Posterior vena cava (tissue), 2 donors: ENCODE results near the gene PDGFD. TPM values are rescaled to one million over a fixed set of nuclear protein-coding genes. Genes with fewer than 3 reads are reported as not detected.

Source experiments
- DNase-seq: peaks from one replicate; pipeline ENCODE4 v3.0.0-alpha.2; 2020; ENCODE audit warnings: low spot score
- intact Hi-C, 2 donors: fragments of 100-400 bp; cut with DNase I; formaldehyde crosslinking; loops; one replicate each; pipeline versions ENCODE4 v1.14.1 to v1.14.2; 2022 to 2023
- total RNA-seq, 2 donors: library from RNA; stranded (reverse); fragmentation: NEBNext Ultra II Directional; extraction: Animal tissue kit (Norgen Biotek cat#: 25700); gene quantifications; one replicate each; pipeline ENCODE4 v1.2.1, GENCODE V29; 2021
- donor health status: DM: yes; HTN: yes; CAD: no.
- donor health status: DM: yes; HTN: yes; CAD: no.

PDGFD gene
- total RNA-seq, 2 donors from 2014 or later: 24.3 to 62.0 TPM

- intact Hi-C loops: no loop called here
- no peak for DNase-seq
Observed at GRCh38 chr11:103906291-103906867, 257.6 kb downstream of the PDGFD start.

DNA sequence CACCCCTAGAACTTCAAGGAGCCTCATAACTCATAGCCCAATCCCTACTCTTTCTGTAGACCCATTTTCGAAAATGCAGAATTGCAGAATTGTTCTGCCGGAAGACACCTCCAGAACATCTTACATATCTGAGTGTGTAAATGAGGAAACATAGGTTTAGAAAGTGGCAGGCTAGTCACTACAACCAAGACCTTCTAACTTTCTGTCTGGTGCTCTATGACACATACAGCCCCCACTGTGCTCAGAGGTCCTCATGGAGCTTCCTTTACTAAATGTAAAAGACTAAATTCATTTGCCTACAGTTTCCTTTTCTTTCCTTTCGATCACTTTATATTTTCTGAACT, 259.7 kb downstream of the PDGFD start:
- intact Hi-C loops: no loop called here
- no peak for DNase-seq

DNA sequence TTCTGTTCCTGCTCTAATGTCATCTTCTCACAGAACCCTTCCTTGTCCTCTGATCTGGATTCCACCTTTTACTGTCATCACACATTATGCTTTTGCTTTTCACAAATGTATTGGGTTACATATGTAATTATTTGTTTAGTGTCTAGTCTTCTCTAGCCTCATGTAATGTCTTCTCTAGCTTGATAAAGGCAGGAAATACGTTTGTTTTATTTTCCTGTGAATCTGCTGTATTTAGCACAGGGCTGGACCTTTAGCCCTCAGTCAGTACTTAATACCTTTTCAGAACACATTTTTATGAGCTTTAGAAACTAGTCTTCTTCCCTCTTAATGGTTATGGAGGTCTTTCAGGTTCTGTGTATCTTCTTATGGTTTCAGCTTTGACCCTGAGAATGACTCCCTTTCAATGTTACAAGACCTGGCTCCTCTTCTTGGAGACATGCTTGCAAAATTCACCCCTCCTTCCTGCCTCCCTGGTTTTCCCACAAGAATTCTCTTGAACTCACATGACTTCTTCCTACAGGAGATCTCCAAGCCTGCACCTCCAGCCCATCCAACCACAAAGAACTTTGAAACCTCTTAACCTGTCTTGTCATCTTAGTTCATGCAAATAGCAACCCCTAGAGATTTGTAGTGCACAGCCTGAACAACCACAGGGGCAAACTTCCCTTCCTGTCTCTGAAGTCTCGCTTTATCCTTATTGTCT, 260.2 kb downstream of the PDGFD start:
- intact Hi-C loops: no loop called here
- no peak for DNase-seq

DNA sequence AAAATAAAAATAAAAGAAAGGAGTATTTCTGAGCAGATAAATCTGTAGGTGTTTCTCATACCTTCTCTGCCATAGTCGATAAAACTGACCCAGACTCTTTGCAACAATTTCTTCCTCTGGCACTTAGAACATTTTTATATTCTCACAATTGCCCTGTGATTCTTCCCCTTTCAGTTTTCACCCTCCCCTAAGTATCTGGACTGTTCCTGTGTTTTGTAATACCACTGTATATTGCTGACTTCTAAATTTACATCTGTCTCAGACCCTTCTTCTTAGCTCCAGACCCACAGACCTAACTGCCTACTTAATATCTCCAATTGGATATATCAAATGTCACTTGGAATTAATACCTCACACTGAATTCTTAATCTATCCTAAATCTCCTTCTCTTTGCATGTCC, 261.0 kb downstream of the PDGFD start:
- intact Hi-C loops: no loop called here
- no peak for DNase-seq

DNA sequence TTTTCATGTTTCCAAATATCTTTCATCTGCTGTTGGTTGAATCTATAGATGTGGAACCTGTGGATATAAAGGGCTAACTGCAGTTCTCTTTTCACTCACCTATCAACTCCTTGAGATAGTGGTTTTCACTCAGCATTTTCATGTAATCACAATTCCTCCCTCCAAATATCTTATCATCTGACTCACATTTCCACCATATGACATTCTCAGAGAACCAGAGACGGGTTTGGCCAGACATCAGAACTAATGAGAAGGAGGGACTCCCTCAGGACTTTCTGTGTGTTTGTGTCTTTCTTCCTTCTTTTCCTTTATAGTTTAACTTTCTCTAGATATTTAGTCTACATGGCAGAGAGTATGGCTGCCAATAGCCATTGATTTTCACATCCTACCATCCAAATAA, 262.3 kb downstream of the PDGFD start:
- intact Hi-C loops: no loop called here
- no peak for DNase-seq

- intact Hi-C loops: no loop called here
- no peak for DNase-seq
Observed at GRCh38 chr11:103898577-103899336, 265.2 kb downstream of the PDGFD start.

GRCh38 chr11:103898065-103898464, 265.9 kb downstream of the PDGFD start:
- DNase-seq: no peak
- intact Hi-C loops: no loop called here

DNA sequence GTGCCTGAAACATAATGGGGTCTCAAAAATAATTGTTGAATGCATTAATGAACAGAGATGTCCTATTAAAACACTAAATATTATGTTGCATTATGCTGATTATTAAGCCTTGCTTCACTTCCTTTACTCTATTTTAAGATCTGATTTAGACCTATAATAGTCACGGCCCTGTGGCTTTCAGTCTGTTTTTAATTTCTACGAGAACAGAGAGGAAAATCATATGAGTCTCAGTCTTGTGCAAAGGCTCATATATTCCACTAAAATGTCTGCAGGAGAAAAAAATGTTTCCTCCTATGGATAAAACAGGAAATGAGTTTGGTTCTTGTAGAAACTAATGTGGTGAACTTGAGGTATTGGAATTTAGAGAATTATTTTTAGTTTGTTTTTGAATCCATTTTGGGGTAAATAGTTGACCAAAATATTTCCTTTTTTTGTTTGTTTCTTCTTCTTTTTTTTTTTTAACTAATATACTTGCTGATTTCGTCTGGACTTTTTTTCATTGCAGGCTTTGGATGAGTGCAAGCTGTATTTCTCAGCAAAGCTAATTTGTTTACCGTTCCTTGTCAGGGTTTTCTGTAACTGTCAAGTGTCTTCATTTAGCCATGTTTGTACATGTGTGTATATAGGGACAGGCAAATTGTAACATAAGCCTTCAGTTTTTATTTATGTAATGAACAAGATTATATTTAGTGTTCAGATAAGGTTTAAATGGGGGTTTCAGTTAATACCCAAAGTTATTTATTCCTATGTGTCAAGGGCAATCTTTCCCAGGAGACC, 266.6 kb downstream of the PDGFD start:
- intact Hi-C loops: no loop called here
- DNase-seq: no peak

DNA sequence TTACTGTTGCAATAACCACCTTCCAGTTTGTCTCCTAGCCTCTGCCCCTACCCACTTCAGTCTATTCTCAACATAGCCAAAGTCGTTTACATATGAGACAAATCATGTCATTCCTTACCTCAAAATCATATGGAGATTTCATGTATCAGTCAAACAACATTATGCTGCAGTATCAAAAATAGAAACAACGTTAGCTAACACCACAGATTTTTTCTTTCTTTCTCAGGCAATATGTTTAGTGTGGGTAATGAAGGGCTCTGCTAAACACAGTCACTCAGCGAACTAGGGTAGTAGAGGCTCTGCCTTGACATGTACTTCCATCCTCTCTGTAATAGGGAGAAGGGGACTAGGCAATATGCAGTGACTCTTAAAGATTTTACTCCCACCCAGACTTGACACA, 268.8 kb downstream of the PDGFD start:
- intact Hi-C loops: no loop called here

DNA sequence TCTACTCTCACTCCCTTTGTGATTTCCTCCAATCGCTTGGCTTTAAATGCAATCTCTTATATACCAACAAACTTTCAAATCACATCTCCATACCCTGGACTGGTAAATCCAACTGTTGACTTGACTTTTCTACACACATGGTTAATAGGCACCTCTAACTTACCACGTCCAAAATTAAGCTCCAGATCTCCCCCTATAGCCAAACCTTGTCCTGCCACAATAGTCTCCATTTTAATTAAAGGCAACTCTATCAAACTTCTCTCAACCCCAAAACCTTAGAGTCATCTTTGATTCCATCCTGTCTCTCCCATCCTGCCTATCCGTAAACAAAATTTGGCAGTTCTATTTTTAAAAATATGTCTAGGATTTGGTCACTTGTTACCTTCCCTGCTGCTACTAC, 269.3 kb downstream of the PDGFD start:
- no peak for DNase-seq
- intact Hi-C loops: no loop called here

More for the DNA sequence above, 268.8 kb downstream of the PDGFD start:
- DNase-seq: no peak

DNA sequence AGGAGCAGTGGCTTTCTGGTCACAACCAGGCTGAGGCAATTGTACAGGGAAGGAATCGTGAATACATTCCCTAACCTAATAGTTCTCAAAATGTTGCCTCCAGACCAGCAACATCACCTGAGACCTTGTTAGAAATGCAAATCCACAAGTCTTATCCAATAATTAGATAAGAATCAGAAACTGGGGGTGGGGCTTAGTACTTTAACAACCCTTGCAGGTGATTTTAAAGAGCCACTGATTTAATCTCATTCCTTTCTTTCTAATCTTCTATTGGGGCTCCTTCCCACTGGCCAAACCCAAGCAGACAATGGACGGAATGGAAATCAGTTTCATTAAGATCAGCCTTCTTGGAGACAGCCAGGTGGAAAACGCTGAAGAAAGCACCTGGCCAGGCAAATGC, 269.9 kb downstream of the PDGFD start:
- DNase-seq: no peak
- intact Hi-C loops: no loop called here

DNA sequence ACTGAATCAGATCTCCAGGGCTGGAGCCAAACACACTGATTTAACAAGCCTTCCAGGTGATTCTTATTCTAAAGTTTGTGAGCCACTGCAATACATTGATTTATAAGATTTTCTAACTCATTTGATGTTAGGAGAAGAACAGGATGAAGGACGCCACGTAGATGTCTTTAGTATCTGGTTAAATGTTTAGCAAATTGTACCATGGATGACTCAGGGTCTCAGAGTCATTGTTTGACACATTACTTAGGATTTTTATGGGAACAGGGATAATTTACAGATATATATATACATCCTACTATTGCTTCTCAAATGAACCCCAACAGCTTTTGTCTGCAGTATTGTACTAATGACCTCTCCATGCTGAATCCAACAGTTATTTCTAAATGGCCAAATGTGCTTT, 270.6 kb downstream of the PDGFD start:
- intact Hi-C loops: no loop called here
- no peak for DNase-seq

- intact Hi-C loops: no loop called here
- no peak for DNase-seq
Observed at GRCh38 chr11:103892603-103893002, 271.3 kb downstream of the PDGFD start.

DNA sequence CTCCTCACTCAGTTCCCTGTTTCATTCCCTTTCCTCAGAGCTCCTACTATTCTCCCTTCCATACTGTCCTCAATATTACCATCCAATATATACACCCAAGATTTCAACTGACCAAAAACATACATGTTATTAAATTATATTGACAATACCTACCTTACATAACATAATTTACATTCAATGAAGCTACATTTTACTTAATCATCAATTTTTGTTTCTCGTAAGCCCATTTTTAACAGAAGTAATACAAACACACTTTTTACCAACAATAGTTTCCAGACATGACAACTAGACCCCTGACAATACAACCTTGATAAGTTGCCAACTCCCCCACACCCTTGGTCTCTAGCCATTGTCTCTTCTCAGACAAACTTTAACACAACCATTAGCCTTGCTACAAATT, 273.3 kb downstream of the PDGFD start:
- intact Hi-C loops: no loop called here
- DNase-seq: no peak

GRCh38 chr11:103889679-103890078, 274.3 kb downstream of the PDGFD start:
- no peak for DNase-seq

GRCh38 chr11:103888541-103888951, 275.4 kb downstream of the PDGFD start:
- intact Hi-C loops: no loop called here
- DNase-seq: no peak

More at GRCh38 chr11:103889679-103890078, 274.3 kb downstream of the PDGFD start:
- intact Hi-C loops: no loop called here

DNA sequence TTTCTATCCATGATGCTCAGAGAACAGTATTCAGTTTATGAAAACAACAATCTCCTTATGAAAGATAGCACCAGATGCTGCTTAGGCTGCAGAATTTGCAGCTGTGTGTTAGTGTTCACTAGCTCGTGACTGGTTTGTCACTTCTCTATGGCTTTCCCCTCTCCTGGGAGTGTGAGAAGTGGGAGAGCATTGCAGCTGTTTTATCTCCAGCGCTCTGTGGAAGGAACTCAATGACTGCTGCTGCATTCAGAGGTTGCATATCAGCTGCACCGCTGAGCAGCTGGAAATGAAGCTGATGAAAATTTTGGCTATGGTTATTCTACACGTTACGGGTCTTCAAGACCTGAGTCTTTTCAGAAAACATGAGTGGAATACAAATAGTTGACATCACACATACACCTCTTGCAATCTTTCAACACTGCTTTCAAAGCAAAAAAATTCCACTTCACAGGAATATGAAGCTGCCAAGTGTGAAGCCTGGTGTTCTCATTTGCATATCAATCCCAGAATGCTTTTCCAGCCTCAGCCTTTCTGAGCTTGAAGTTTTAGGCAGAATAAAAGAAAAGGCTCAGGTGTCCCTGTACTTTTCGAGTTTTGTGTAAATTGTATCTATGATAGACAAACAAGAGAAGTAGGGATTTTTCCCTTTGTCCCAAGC, 276.8 kb downstream of the PDGFD start:
- no peak for DNase-seq
- intact Hi-C loops: no loop called here

DNA sequence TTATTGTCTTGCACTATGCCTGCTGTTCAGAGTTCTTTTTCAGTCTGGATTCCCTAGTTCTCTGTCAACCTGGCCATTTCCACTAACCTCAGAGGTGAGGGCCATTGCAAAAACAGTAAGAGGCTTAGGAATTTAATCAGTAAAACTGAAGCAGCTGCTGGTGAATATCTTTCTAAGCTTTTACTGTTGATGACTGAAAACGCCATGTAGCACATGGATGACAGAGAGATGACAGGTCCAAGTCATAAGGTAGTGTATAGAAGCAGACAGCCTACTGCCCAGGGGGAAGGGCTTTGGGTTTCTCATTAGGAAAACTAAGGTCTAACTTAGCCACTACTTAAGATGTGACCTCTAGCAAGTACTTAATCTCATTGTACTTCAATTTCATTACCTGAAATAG, 280.1 kb downstream of the PDGFD start:
- intact Hi-C loops: no loop called here
- no peak for DNase-seq

GRCh38 chr11:103883291-103883690, 280.7 kb downstream of the PDGFD start:
- intact Hi-C loops: no loop called here
- DNase-seq: no peak

DNA sequence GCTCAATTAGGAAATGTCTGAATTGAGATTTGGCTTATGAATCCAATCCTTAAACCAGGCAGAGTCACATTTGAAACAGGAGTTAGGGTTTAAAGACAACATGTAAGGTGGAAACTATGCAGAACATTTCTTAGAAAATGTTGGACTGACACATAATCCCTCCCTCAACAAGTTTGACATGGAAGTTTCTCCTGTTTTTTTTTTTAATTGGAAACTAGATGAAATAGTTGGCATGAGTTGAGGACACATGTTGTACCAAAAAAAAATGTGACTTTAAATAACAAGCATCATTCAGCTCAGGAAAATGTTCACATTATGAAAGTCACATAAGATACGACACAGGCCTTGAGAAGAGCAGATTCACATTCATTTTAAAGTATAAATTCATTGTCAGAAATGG, 282.4 kb downstream of the PDGFD start:
- intact Hi-C loops: no loop called here
- DNase-seq: no peak
